WI38 (cell line): ENCODE measurements around the gene ANKRD12.

Experiments used
- H3K4me3 ChIP-seq: 2 replicates; pipeline ENCODE4 v1.5.1; 2011; ENCODE audit warnings: low read depth, mild to moderate bottlenecking, control low read depth, low read length
- TF ChIP-seq, protein P1 (sequence below): IDR thresholded peaks from 2 replicates; pipeline ENCODE4 v1.5.1; 2012; ENCODE audit warnings: low read depth, mild to moderate bottlenecking, control low read depth, low read length

Gene ANKRD12

DNA sequence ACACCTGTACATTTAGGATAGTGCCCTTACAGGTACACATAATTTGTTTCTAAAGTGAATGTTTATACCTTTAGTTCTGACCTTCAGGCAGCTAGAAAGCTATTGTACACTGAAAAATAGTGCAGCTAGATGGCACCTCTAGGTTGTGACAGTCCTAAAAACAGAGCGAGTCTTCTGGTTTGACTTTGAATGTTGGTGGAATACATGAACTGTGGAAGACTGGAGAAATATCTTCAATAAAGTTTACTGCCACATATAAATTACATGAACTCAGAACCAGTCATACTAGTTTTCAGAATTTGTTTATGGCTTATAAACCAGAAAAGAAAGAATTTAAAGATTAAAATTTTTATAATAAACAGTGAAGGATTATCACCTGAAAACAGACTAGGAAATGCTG lies 139.3 kb downstream of the ANKRD12 start:
- H3K4me3 ChIP-seq = no peak overlapping the region
- TF ChIP-seq, protein P1, sequence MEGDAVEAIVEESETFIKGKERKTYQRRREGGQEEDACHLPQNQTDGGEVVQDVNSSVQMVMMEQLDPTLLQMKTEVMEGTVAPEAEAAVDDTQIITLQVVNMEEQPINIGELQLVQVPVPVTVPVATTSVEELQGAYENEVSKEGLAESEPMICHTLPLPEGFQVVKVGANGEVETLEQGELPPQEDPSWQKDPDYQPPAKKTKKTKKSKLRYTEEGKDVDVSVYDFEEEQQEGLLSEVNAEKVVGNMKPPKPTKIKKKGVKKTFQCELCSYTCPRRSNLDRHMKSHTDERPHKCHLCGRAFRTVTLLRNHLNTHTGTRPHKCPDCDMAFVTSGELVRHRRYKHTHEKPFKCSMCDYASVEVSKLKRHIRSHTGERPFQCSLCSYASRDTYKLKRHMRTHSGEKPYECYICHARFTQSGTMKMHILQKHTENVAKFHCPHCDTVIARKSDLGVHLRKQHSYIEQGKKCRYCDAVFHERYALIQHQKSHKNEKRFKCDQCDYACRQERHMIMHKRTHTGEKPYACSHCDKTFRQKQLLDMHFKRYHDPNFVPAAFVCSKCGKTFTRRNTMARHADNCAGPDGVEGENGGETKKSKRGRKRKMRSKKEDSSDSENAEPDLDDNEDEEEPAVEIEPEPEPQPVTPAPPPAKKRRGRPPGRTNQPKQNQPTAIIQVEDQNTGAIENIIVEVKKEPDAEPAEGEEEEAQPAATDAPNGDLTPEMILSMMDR = no peak

DNA sequence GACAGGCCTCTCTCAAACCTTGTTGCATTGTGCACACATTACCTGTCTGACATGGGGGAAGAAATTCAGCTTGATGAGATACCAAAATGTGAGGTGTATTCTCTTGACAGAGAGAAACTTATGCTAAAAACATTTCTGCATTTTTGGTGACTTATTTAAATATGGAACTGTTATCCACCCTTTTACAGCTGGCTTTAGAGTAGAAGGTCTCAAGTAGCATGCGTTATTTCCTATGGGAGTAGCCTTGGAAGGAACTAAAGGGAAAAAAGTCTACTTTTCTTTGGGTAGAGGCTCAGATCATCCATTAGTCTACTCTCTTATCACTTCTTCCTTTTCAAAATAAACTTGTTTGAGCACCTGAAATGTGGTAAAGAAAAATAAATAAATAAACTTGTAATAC lies 141.4 kb downstream of the ANKRD12 start:
- H3K4me3 ChIP-seq = no peak overlapping the region
- TF ChIP-seq, protein P1 = no peak

DNA sequence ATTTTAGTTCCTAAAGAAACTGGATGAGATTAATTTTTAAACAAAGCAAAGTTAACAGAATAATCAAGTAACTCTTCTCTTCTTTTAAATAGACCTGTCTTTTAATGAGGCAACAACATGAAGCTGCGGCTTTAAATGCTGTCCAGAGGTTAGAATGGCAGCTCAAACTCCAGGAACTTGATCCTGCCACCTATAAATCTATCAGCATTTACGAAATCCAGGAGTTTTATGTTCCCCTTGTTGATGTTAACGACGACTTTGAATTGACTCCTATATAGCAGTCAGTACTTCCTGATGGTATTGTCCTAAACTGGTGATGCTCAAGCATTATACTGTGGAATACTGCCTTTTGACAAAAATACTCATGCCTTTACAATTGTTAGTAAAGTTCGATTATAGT lies 144.3 kb downstream of the ANKRD12 start:
- H3K4me3 ChIP-seq = no peak overlapping the region
- TF ChIP-seq, protein P1 = no peak

DNA sequence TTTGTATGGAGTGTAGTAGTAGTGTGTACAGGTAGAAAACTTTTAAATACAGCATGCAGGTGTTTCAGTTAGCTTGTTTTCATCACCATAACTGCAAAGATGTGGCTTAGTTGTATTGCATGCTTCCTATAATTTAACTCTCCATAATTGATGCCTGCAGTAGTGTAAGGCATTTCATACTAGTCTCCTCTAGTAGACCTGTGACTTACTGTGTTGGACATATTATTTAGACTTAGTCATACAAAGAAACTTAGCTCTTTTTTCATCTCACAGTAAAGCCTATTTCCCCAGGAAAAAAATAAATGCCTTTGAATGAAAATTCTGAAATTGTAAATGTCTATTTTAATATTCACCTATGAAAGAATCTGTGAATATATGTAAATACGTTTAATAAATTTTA lies 145.2 kb downstream of the ANKRD12 start:
- no peak overlapping the region for H3K4me3 ChIP-seq
- TF ChIP-seq, protein P1 = no peak

DNA sequence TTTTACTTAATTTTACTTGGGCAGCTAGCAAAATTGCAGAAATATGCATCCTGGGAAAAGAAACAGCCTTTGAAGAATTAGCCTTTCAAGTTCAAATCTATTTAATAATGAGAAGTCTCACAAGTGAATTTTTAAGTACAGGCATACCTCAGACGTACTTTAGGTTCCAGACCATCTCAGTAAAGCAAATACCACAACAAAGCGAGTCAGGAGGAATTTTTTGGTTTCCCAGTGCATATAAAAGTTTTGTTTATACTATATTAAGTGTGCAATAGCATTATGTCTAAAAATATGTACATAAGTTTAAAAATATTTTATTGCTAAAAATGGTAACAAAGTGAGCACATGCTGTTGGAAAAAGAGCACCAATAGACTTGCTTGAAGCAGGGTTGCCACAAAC lies 147.2 kb downstream of the ANKRD12 start:
- no peak overlapping the region for H3K4me3 ChIP-seq
- TF ChIP-seq, protein P1 = no peak

DNA sequence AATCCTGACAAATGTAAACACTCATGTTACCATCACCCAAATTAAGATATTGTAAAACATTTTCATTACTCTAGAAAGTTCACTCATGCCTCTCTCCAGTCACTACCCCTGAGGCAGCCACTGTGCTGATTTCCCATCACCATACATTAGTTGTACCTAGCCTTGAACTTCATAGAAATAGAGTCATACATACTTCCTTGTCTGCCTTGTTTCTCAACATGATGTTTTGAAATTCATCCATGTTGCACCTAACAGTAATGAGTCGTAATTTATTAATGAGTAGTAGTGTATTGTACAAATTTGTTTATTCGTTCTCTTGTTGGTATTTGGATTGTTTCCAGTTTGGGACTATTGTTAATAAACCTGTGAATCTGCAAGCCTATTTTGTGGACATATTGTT lies 149.0 kb downstream of the ANKRD12 start:
- no peak overlapping the region for H3K4me3 ChIP-seq
- TF ChIP-seq, protein P1 = no peak

DNA sequence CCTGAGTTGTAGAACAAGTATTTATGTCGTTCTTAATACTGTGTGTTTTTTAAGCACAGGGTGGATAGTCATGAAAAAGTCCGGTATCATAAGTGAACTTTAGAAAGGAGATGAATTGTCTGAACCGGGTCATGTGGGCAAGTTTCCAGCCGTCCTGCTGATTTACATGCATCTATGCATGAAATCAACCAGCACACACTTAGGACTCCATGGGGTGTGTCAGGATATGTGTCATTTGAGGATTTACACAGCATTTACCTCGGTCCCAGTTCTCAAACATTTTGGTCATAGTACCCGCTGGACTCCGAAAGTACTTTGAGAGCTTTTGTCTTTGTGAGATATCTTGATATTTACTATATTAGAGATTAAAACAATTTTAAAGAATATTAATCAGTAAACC lies 150.5 kb downstream of the ANKRD12 start:
- no peak overlapping the region for H3K4me3 ChIP-seq
- TF ChIP-seq, protein P1 = no peak

DNA sequence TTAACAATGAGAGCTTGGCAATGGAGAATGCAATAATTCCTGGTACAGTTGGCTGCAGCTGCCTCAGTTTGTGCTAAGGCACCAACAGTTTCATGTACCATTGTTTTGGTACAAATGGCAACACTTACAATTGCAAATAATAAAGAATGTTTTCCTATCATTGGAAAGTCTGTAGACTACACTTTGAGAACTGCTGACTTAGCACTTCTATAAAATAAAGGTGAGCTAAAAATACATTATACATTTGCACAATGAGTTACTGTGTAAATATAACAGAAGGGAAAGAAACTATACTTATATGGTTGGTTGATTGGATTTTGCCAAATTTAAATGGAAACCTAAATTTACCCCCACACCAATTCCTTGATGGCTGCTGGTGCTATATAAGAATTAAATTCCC lies 153.1 kb downstream of the ANKRD12 start:
- TF ChIP-seq, protein P1 = no peak
- H3K4me3 ChIP-seq = no peak overlapping the region
